GM10248 (cell line): ENCODE results near the gene EGFR.
A peak's percentile ranks its signal among the peaks of the same experiment; 100 is the strongest.

ENCODE experiments used
- CTCF ChIA-PET: fragments of 300-600 bp; sonication (Branson Sonifier 250); formaldehyde crosslinking; extraction: SDS; loops from one replicate; lab custom pipeline; 2021; ENCODE audit warnings: antibody characterized with exemption; lab: Yijun Ruan, JAX
- POLR2A ChIA-PET: fragments of 350-650 bp; sonication (Branson Sonifier 250); formaldehyde crosslinking; extraction: SDS; loops from one replicate; lab custom pipeline; 2020; ENCODE audit warnings: antibody characterized with exemption; lab: Yijun Ruan, JAX
- DNase-seq: peaks from one replicate; pipeline ENCODE4 v3.0.0; 2012; ENCODE audit errors: extremely low spot score
- TF ChIP-seq, protein P1 (sequence below): IDR thresholded peaks from 2 replicates; pipeline ENCODE4 v1.5.1; 2012; ENCODE audit warnings: mild to moderate bottlenecking, low read depth; ENCODE audit errors: extremely low read depth, missing control alignments, control extremely low read depth

Gene EGFR

DNA sequence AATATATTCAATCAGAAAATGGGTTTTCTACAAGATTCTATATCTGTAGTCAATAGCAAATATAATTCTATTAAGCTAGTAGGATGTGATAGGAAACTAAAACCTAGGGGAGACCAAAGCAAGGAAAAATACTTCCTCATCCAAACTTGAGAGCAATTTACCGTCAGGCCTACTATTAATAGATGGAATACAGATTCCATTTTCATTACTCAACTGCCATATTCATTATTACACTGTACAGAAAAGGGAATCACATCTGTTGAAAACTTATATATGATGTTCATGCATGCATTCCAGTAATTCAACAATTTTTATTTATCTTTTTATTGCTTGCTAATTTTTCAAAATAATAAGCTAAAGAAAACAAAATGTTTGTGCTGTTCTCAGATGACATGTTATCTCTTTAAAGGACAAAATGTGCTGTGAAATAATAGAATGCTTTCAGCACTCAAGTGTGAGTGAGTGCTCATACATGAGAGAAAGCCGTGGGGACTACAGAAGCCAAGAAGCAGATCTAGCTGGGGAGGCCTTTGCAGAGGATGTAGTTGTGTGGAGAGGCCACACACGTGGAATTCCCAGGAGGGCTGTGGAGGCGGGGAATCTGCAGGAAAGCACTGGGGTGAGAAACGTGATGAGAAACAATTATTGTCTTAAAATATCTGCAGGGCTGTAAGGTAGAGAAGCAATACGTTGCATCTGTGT lies 110.0 kb downstream of the EGFR start:
- ChIA-PET CTCF (interaction anchor here (1.2 to 2.9 kb wide), 5 partner anchors 12 to 126 kb away, joined by 3 to 9 read pairs (median 5); no protein-coding TSS in a partner anchor), POLR2A (no interaction called here)
- TF ChIP-seq, protein P1, sequence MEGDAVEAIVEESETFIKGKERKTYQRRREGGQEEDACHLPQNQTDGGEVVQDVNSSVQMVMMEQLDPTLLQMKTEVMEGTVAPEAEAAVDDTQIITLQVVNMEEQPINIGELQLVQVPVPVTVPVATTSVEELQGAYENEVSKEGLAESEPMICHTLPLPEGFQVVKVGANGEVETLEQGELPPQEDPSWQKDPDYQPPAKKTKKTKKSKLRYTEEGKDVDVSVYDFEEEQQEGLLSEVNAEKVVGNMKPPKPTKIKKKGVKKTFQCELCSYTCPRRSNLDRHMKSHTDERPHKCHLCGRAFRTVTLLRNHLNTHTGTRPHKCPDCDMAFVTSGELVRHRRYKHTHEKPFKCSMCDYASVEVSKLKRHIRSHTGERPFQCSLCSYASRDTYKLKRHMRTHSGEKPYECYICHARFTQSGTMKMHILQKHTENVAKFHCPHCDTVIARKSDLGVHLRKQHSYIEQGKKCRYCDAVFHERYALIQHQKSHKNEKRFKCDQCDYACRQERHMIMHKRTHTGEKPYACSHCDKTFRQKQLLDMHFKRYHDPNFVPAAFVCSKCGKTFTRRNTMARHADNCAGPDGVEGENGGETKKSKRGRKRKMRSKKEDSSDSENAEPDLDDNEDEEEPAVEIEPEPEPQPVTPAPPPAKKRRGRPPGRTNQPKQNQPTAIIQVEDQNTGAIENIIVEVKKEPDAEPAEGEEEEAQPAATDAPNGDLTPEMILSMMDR = no peak
- DNase-seq = no peak

DNA sequence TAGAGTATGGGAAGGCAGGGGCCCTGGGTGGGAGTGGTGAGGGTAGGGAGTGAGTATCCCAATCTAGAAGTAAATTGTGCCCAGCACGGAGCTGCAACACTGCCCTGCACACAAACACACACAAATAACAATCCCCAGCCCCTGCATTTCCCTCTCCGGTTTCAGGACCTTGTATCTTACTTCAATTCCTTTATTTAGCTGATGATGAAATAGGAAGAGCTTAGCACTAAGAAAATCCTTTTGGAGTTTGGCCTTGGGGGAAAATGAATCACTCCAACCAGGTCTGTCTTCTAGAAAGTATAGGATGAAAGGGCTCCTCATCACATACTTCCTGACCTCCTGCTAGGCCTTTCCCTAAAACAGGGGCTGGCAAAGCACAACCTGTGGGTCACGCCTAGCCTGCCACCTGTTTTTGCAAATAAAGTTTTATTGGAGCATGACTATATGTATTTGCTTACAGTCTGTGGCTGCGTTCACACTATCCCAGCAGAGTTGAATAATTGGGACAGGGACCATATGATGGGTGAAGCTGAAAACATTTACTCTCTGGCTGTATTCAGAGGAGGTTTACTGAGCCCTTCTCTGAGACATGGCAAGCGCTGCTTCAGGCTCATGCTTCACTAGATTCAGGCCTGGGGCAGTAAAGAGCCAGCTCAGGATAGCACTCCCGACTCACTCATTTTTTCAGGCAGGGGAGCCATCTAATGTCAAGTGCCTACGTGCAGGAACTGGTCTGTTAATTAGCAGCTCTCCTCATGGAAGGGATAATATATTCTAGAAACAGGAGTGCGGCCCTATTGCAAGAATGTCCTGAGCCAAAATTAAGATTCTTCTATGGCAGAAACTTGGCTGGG lies 111.0 kb downstream of the EGFR start:
- DNase-seq = no peak
- ChIA-PET POLR2A (no interaction called here), CTCF (interaction anchor here (1.2 to 2.9 kb wide), 5 partner anchors 13 to 125 kb away, joined by 3 to 9 read pairs (median 5); no protein-coding TSS in a partner anchor)
- TF ChIP-seq, protein P1 = no peak

GRCh38 chr7:55130395-55131141 lies 111.8 kb downstream of the EGFR start:
- CTCF ChIA-PET = no interaction called here
- TF ChIP-seq, protein P1 = no peak
- POLR2A ChIA-PET = no interaction called here

GRCh38 chr7:55131142-55131929 lies 112.5 kb downstream of the EGFR start:
- ChIA-PET CTCF (no interaction called here), POLR2A (no interaction called here)
- TF ChIP-seq, protein P1 = no peak
- DNase-seq = no peak

More at GRCh38 chr7:55130395-55131141, 111.8 kb downstream of the EGFR start:
- peak; percentile 40 for DNase-seq

DNA sequence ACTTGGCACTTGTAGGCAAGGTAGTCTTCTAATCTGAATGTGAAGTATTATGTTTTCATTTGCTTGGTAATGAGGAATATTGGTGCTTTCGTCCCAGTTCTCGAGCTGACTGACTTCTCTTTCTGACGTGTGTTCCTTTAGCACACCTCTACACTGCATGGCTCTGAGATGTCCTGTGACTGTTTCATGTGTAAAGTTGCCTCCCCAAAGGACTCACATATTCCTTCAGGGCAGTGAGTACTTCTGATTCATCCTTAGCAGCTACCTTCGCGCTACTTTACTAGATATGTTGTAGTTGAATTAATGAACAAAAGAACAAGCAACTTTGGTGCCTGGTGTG lies 113.7 kb downstream of the EGFR start:
- TF ChIP-seq, protein P1 = no peak
- POLR2A ChIA-PET = no interaction called here

More for the DNA sequence above, 113.7 kb downstream of the EGFR start:
- CTCF ChIA-PET = interaction anchor here (1.0 to 1.5 kb wide), 5 partner anchors 10 to 122 kb away, joined by 4 to 7 read pairs (median 5); no protein-coding TSS in a partner anchor
- no peak for DNase-seq
